WI38 (cell line): ENCODE measurements around the gene ENPP7.

Experiments used
- H3K4me3 ChIP-seq: 2 replicates; pipeline ENCODE4 v1.5.1; 2011; ENCODE audit warnings: low read depth, mild to moderate bottlenecking, control low read depth, low read length
- TF ChIP-seq, protein P1 (sequence below): IDR thresholded peaks from 2 replicates; pipeline ENCODE4 v1.5.1; 2012; ENCODE audit warnings: low read depth, mild to moderate bottlenecking, control low read depth, low read length

ENPP7 gene

GRCh38 chr17:79728169-79728907 is 2.4 kb upstream of the ENPP7 start:
- peak overlapping the region; percentile 39 for H3K4me3 ChIP-seq
- TF ChIP-seq, protein P1, sequence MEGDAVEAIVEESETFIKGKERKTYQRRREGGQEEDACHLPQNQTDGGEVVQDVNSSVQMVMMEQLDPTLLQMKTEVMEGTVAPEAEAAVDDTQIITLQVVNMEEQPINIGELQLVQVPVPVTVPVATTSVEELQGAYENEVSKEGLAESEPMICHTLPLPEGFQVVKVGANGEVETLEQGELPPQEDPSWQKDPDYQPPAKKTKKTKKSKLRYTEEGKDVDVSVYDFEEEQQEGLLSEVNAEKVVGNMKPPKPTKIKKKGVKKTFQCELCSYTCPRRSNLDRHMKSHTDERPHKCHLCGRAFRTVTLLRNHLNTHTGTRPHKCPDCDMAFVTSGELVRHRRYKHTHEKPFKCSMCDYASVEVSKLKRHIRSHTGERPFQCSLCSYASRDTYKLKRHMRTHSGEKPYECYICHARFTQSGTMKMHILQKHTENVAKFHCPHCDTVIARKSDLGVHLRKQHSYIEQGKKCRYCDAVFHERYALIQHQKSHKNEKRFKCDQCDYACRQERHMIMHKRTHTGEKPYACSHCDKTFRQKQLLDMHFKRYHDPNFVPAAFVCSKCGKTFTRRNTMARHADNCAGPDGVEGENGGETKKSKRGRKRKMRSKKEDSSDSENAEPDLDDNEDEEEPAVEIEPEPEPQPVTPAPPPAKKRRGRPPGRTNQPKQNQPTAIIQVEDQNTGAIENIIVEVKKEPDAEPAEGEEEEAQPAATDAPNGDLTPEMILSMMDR: no peak

DNA sequence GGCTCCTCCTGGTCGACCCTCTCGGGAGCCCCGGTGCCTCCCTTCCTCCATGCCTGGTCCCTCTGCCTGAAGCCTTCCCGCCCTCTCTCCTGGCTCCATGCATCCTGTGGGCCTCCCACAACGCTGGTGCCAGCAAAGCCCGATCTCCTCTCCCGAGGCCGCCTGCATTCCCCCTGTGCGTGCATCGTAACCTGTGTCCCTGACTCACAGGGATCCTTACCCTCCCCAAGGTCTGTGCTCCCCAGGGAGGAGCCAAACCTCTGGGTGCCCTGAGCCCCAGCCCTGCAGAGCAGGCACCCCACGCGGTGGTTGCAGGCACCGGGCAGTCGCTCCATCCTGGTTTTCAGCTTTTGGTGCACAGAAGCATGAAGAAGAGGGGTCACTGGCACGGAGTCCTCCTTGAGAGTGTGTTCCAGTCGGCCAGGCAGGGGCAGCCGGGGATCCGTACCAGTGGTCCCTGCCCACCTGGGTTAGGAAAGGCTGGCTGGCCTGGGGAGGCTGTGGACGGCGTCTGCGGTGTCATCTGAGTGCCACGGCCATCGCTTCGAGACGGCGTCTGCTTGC is 1.8 kb upstream of the ENPP7 start:
- no peak overlapping the region for H3K4me3 ChIP-seq
- TF ChIP-seq, protein P1: no peak

GRCh38 chr17:79729761-79730160 is 982 bp upstream of the ENPP7 start:
- H3K4me3 ChIP-seq: no peak overlapping the region
- TF ChIP-seq, protein P1: no peak

GRCh38 chr17:79730437-79730768 is 340 bp upstream of the ENPP7 start:
- TF ChIP-seq, protein P1: no peak
- H3K4me3 ChIP-seq: no peak overlapping the region

GRCh38 chr17:79732254-79732653 is 1.5 kb downstream of the ENPP7 start:
- H3K4me3 ChIP-seq: no peak overlapping the region
- TF ChIP-seq, protein P1: no peak

- TF ChIP-seq, protein P1: no peak
- no peak overlapping the region for H3K4me3 ChIP-seq
These were observed 2.3 kb downstream of the ENPP7 start for GRCh38 chr17:79732804-79733691.

DNA sequence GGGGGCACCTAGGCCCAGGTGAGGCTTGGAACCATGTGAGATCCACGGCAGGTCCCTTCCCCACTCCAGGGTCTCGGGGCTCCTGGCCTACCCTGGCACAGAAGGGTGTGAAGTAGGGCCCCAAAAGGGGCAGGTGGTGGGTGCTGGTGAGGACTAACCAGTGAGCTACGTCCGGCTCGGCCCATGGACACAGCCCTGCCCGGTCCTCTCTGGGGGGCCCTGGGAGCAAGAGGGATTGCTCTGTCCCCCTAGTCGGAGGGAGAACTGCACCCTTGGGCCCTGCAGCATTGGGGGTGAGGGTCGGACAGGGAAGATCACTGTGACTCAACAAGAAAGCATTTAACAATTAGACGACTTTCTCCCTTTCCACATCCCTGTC is 2.9 kb downstream of the ENPP7 start:
- TF ChIP-seq, protein P1: no peak
- H3K4me3 ChIP-seq: no peak overlapping the region
